PC-3 (cell line): Measurements from ENCODE around the gene DAPL1. TPM values are rescaled to one million over a fixed set of nuclear protein-coding genes. Genes with fewer than 3 reads are reported as not detected.
A peak's percentile ranks its signal among the peaks of the same experiment; 100 is the strongest.

Source experiments
- ATAC-seq: fragments of 200-7000 bp; cut with Tn5 transposase; 2 replicates; pipeline ENCODE4 v1.9.1; 2020; ENCODE audit warnings: mild to moderate bottlenecking, moderate library complexity
- BruUV-seq: library from RNA; stranded (reverse); fragments of 400-500 nt; replicated peaks from 2 replicates; lab custom pipeline; 2021; lab: Mats Ljungman, UMichigan
- CTCF ChIA-PET: fragments of 300-600 bp; sonication (Branson Sonifier 250); formaldehyde crosslinking; loops from one replicate; lab custom pipeline; 2022; ENCODE audit warnings: antibody characterized with exemption; lab: Charles Lee
- POLR2A ChIA-PET: fragments of 300-600 bp; sonication (Branson Sonifier 250); formaldehyde crosslinking; loops from one replicate; lab custom pipeline; 2022; ENCODE audit warnings: antibody characterized with exemption; ENCODE audit not compliant: unreplicated experiment; lab: Charles Lee
- DNase-seq: peaks from one replicate; pipeline ENCODE4 v3.0.0-alpha.2; 2015
- H2AFZ ChIP-seq: fragments of 300-600 bp; sonication (generic); 2 replicates; pipeline ENCODE4 v1.6.0; 2016; ENCODE audit warnings: antibody characterized with exemption, low read length
- H3F3A ChIP-seq: fragments of 300-600 bp; sonication (generic); one replicate; pipeline ENCODE4 v1.6.0; 2017; ENCODE audit warnings: antibody characterized with exemption, low read length, control low read depth, mild to moderate bottlenecking; ENCODE audit not compliant: unreplicated experiment
- H3K27ac ChIP-seq: fragments of 300-600 bp; sonication (generic); 2 replicates; pipeline ENCODE4 v1.5.1; 2016; ENCODE audit warnings: mild to moderate bottlenecking, low read length
- H3K27me3 ChIP-seq: fragments of 300-600 bp; sonication (generic); 2 replicates; pipeline ENCODE4 v1.6.1; 2016; ENCODE audit warnings: low read length, mixed read lengths
- H3K36me3 ChIP-seq: fragments of 300-600 bp; sonication (generic); 2 replicates; pipeline ENCODE4 v1.6.1; 2016; ENCODE audit warnings: low read depth, mixed run types, low read length, mixed read lengths
- H3K4me1 ChIP-seq: fragments of 300-600 bp; sonication (generic); 2 replicates; pipeline ENCODE4 v1.5.1; 2016; ENCODE audit warnings: low read length; ENCODE audit not compliant: insufficient read depth
- H3K4me2 ChIP-seq: fragments of 300-600 bp; sonication (generic); 2 replicates; pipeline ENCODE4 v1.6.0; 2016; ENCODE audit warnings: low read length
- H3K4me3 ChIP-seq: fragments of 300-600 bp; sonication (generic); 2 replicates; pipeline ENCODE4 v1.5.1; 2016; ENCODE audit warnings: mild to moderate bottlenecking, low read length, mixed read lengths
- H3K79me2 ChIP-seq: fragments of 300-600 bp; sonication (generic); 2 replicates; pipeline ENCODE4 v1.6.1; 2017; ENCODE audit warnings: low read length, mixed read lengths
- H3K9ac ChIP-seq: fragments of 300-600 bp; sonication (generic); 2 replicates; pipeline ENCODE4 v1.6.0; 2016; ENCODE audit warnings: mild to moderate bottlenecking, low read length
- H3K9me2 ChIP-seq: fragments of 300-600 bp; sonication (generic); replicated peaks from 2 replicates; pipeline ENCODE4 v1.6.1; 2016; ENCODE audit warnings: mixed run types, low read length, mixed read lengths
- H3K9me3 ChIP-seq: fragments of 300-600 bp; sonication (generic); 2 replicates; pipeline ENCODE4 v1.6.1; 2016; ENCODE audit warnings: low read length, mixed read lengths
- H4K20me1 ChIP-seq: fragments of 300-600 bp; sonication (generic); 2 replicates; pipeline ENCODE4 v1.6.1; 2016; ENCODE audit warnings: low read length, mixed read lengths
- EZH2 ChIP-seq: fragments of 300-600 bp; sonication (generic); IDR thresholded peaks from one replicate; pipeline ENCODE4 v1.6.1; 2017; ENCODE audit warnings: antibody characterized with exemption, mild to moderate bottlenecking, low read length; ENCODE audit not compliant: unreplicated experiment
- EZH2phosphoT487 ChIP-seq: fragments of 300-600 bp; sonication (generic); IDR thresholded peaks from 2 replicates; pipeline ENCODE4 v1.6.1; 2018; ENCODE audit warnings: mild to moderate bottlenecking, antibody characterized with exemption, low read length, borderline replicate concordance
- intact Hi-C: fragments of 100-400 bp; cut with micrococcal nuclease; formaldehyde crosslinking; loops from 2 replicates; pipeline ENCODE4 v1.9.0; 2023
- total RNA-seq: library from RNA; depleted of rRNA; stranded (reverse); fragments of >200 nt; gene quantifications from 2 replicates; pipeline ENCODE4 v1.2.3, GENCODE V29; 2014
- TF ChIP-seq, protein P1 (sequence below): fragments of 300-600 bp; sonication (generic); conservative IDR thresholded peaks from 2 replicates; pipeline ENCODE4 v1.5.1; 2017; ENCODE audit warnings: antibody characterized with exemption, low read depth, mild to moderate bottlenecking, low read length

Gene DAPL1
- total RNA-seq, 1 experiment from 2014 or later = not detected

- ChIA-PET CTCF (interaction anchor here (0.6 to 2.5 kb wide), 6 partner anchors 12 to 722 kb away, joined by 3 to 13 read pairs (median 4); no protein-coding TSS in a partner anchor), POLR2A (no interaction called here)
- intact Hi-C loops = loop anchor here (5.0 to 10.0 kb wide), 4 partner anchors 82 to 969 kb away; no protein-coding TSS in a partner anchor
- Histone ChIP-seq H3K9me2 (no peaks in the 10 kb centered on the region), H3F3A (no peaks in the 10 kb centered on the region), H3K27ac (no peak overlapping the region), H3K27me3 (no peaks in the 10 kb centered on the region), H3K36me3 (no peaks in the 10 kb centered on the region), H3K9me3 (no peaks in the 10 kb centered on the region), H3K4me2 (0 out of 2 replicates have a peak overlapping the region, but pooled peaks have one; percentile 17), H3K79me2 (no peaks in the 10 kb centered on the region), H3K4me1 (no peaks in the 10 kb centered on the region; the same call in 1 of the 2 replicates), H4K20me1 (no peaks in the 10 kb centered on the region), H2AFZ (peak overlapping the region; percentile 52), H3K9ac (no peak overlapping the region), H3K4me3 (no peak overlapping the region)
- TF ChIP-seq EZH2phosphoT487 (no peak), EZH2 (no peak)
- TF ChIP-seq, protein P1, sequence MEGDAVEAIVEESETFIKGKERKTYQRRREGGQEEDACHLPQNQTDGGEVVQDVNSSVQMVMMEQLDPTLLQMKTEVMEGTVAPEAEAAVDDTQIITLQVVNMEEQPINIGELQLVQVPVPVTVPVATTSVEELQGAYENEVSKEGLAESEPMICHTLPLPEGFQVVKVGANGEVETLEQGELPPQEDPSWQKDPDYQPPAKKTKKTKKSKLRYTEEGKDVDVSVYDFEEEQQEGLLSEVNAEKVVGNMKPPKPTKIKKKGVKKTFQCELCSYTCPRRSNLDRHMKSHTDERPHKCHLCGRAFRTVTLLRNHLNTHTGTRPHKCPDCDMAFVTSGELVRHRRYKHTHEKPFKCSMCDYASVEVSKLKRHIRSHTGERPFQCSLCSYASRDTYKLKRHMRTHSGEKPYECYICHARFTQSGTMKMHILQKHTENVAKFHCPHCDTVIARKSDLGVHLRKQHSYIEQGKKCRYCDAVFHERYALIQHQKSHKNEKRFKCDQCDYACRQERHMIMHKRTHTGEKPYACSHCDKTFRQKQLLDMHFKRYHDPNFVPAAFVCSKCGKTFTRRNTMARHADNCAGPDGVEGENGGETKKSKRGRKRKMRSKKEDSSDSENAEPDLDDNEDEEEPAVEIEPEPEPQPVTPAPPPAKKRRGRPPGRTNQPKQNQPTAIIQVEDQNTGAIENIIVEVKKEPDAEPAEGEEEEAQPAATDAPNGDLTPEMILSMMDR = no peak
- no TSS peak for BruUV-seq
- DNase-seq (no peak), ATAC-seq (no peak)
Measured at GRCh38 chr2:158746488-158746887, 48.6 kb upstream of the DAPL1 start.

DNA sequence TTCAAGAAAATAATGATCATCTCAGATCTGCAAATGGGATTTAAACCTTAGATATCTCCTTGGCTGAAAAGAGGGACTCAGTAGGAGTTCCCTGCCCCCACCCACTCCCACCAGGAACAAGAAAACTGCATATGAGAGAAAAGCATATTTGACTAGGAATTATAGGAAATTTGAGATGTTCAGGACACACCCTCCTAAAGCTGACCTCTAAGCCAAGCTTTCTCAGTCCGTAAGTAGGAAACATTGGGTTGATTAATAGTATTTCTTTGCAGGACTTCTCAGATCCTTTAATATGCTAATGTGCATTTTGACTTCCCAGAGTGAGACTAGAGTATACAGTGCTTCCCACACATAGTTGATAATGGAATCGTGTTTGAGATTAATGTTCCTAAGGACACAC lies 47.8 kb upstream of the DAPL1 start:
- Histone ChIP-seq H3K79me2 (no peaks in the 10 kb centered on the region), H3K9me3 (no peaks in the 10 kb centered on the region), H3K9me2 (no peaks in the 10 kb centered on the region), H3K27ac (no peak overlapping the region), H3F3A (no peaks in the 10 kb centered on the region), H4K20me1 (no peaks in the 10 kb centered on the region), H3K4me2 (no peak overlapping the region), H2AFZ (no peak overlapping the region), H3K27me3 (no peaks in the 10 kb centered on the region), H3K9ac (no peak overlapping the region), H3K4me3 (no peak overlapping the region), H3K4me1 (no peaks in the 10 kb centered on the region; the same call in 1 of the 2 replicates), H3K36me3 (no peaks in the 10 kb centered on the region)
- ChIA-PET POLR2A (no interaction called here), CTCF (no interaction called here)
- ATAC-seq (no peak), DNase-seq (no peak)
- no TSS peak for BruUV-seq
- intact Hi-C loops = loop anchor here (5.0 to 10.0 kb wide), 4 partner anchors 82 to 970 kb away; no protein-coding TSS in a partner anchor
- TF ChIP-seq, protein P1 = no peak
- TF ChIP-seq EZH2phosphoT487 (no peak), EZH2 (no peak)

- ChIA-PET POLR2A (no interaction called here), CTCF (no interaction called here)
- Histone ChIP-seq H4K20me1 (no peaks in the 10 kb centered on the region), H3K9ac (no peak overlapping the region), H2AFZ (no peak overlapping the region), H3K9me3 (no peaks in the 10 kb centered on the region), H3K4me3 (no peak overlapping the region), H3K4me1 (no peaks in the 10 kb centered on the region), H3K79me2 (no peaks in the 10 kb centered on the region), H3K36me3 (no peaks in the 10 kb centered on the region), H3K27ac (no peak overlapping the region), H3K27me3 (no peaks in the 10 kb centered on the region), H3K9me2 (no peaks in the 10 kb centered on the region), H3F3A (no peaks in the 10 kb centered on the region), H3K4me2 (no peak overlapping the region)
- TF ChIP-seq, protein P1 = no peak
- TF ChIP-seq EZH2phosphoT487 = no peak
- TF ChIP-seq EZH2 = no peak
- no TSS peak for BruUV-seq
- DNase-seq (no peak), ATAC-seq (no peak)
- intact Hi-C loops = loop anchor here (5.0 to 10.0 kb wide), 4 partner anchors 84 to 972 kb away; no protein-coding TSS in a partner anchor
Measured at GRCh38 chr2:158748926-158749590, 46.1 kb upstream of the DAPL1 start.
